ENCODE data around the gene PTPRG. TPM values are rescaled to one million over a fixed set of nuclear protein-coding genes. Genes with fewer than 3 reads are reported as not detected.

PTPRG gene
- total and polyA plus RNA-seq, 2 of the 13 experiments (the other 11 are each of a cell fraction or from before 2014, with no cell fraction given), result 8.0 to 25.3 TPM

DNA sequence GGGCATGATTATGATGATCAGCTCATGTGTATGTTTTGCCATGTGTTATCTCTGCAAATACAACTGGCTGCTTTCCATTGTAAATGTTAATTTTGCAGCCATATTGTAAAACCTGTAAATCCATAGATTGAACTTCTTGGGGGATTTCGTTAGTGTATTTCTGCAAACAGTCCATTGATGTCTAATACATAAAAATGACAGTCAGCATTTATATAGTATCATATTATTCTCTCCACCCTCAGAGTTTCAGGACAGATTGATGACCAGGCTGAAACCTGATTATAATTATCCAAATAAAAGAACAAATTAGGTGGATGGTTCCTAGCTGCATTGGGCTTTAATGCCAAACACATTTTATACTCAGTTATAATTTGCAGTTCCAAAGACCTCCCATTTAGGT lies 535.1 kb downstream of the PTPRG start:
- BruUV-seq (replicated peaks), result no TSS peak
- no peaks in the 10 kb centered on the region for H3K79me2 ChIP-seq (ENCODE audit: insufficient read depth, low read length)
- H3K4me3 ChIP-seq (replicated peaks in 1 of 3; ENCODE audit: insufficient read depth in 1 of 3, low read depth in 2 of 3, low read length in 3 of 3), result no peak overlapping the region
- no peaks in the 10 kb centered on the region for H4K20me1 ChIP-seq (ENCODE audit: insufficient read depth, low read length)
- H3K4me2 ChIP-seq (ENCODE audit: low read depth, low read length), result no peak overlapping the region
- ATAC-seq (no peak), FAIRE-seq (no peak), DNase-seq (ENCODE audit: low spot score) (no peak)
- no peaks in the 10 kb centered on the region for H3K27me3 ChIP-seq (ENCODE audit: control insufficient read depth in 1 of 2, insufficient read depth in 2 of 2, low read length in 2 of 2)
- no peak overlapping the region for H2AFZ ChIP-seq (ENCODE audit: low read length)
- no peaks in the 10 kb centered on the region for H3K36me3 ChIP-seq (replicated peaks in 1 of 2; ENCODE audit: control insufficient read depth in 1 of 2, insufficient read depth in 2 of 2, low read length in 2 of 2)
- H3K9me3 ChIP-seq (ENCODE audit: low read length), result no peaks in the 10 kb centered on the region
- in situ Hi-C loops (cut with HindIII; ENCODE audit: extremely low pct_ligation_motif_present, low pct_unique_long_range_greater_than_20kb), result no loop called here
- ChIA-PET CTCF (ENCODE audit: low intra/inter-chr PET ratio, low total read pairs) (no interaction called here), POLR2A (no interaction called here)
- H3K27ac ChIP-seq (ENCODE audit: extremely low read length, insufficient read depth, low read length), result no peak overlapping the region
- intact Hi-C loops (cut with micrococcal nuclease; ENCODE audit: unreplicated experiment), result loop anchor here (5.0 kb wide), 1 partner anchor 919 kb away; no protein-coding TSS in a partner anchor
- no peaks in the 10 kb centered on the region for H3K4me1 ChIP-seq (ENCODE audit: insufficient read depth, low read length)
- no peak overlapping the region for H3K9ac ChIP-seq (ENCODE audit: insufficient read depth, low read depth, low read length)
- 100% methylated on average over 1 of the region's 1 CpG for WGBS (ENCODE audit: low lambda C conversion rate)
- TF ChIP-seq, protein P1, sequence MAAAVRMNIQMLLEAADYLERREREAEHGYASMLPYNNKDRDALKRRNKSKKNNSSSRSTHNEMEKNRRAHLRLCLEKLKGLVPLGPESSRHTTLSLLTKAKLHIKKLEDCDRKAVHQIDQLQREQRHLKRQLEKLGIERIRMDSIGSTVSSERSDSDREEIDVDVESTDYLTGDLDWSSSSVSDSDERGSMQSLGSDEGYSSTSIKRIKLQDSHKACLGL (CRISPR knock-in tag; IDR thresholded peaks at IDR 0.05), result no peak
- TF ChIP-seq ZNF260 (CRISPR knock-in tag; IDR thresholded peaks at IDR 0.05; ENCODE audit: borderline replicate concordance, low read depth) (no peak), ZNF333 (CRISPR knock-in tag; IDR thresholded peaks at IDR 0.05; ENCODE audit: borderline replicate concordance) (no peak), ZNF124 (CRISPR knock-in tag; IDR thresholded peaks at IDR 0.05) (no peak), KIAA2018 (CRISPR knock-in tag; IDR thresholded peaks at IDR 0.05; ENCODE audit: borderline replicate concordance) (no peak), AHDC1 (CRISPR knock-in tag; IDR thresholded peaks at IDR 0.05; ENCODE audit: borderline replicate concordance) (no peak)
- TF ChIP-seq, protein P2, sequence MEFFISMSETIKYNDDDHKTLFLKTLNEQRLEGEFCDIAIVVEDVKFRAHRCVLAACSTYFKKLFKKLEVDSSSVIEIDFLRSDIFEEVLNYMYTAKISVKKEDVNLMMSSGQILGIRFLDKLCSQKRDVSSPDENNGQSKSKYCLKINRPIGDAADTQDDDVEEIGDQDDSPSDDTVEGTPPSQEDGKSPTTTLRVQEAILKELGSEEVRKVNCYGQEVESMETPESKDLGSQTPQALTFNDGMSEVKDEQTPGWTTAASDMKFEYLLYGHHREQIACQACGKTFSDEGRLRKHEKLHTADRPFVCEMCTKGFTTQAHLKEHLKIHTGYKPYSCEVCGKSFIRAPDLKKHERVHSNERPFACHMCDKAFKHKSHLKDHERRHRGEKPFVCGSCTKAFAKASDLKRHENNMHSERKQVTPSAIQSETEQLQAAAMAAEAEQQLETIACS (CRISPR knock-in tag; IDR thresholded peaks at IDR 0.05), result no peak

Measured in HepG2 (cell line).